GM23338 (cell line): ENCODE results near the gene BCAR3. TPM values are rescaled to one million over a fixed set of nuclear protein-coding genes. Genes with fewer than 3 reads are reported as not detected.

ENCODE experiments used
- CREB1 ChIP-seq: fragments of 250-450 bp; sonication (Bioruptor Pico); IDR thresholded peaks from 2 replicates; pipeline ENCODE4 v1.5.0; 2020; ENCODE audit warnings: low read depth, mild to moderate bottlenecking, moderate library complexity
- NANOG ChIP-seq: IDR thresholded peaks from 2 replicates; pipeline ENCODE4 v1.6.1; 2016; ENCODE audit warnings: antibody characterized with exemption, borderline replicate concordance
- STAT1 ChIP-seq: IDR thresholded peaks from one replicate; pipeline ENCODE4 v1.6.1; 2016; ENCODE audit warnings: antibody characterized with exemption; ENCODE audit not compliant: unreplicated experiment
- ZNF114 ChIP-seq: fragments of 250-450 bp; sonication (Bioruptor Pico); IDR thresholded peaks from 2 replicates; pipeline ENCODE4 v1.5.0; 2020; ENCODE audit warnings: mild to moderate bottlenecking, moderate library complexity
- ZNF331 ChIP-seq: fragments of 250-450 bp; sonication (Bioruptor Pico); IDR thresholded peaks from 2 replicates; pipeline ENCODE4 v1.5.0; 2020; ENCODE audit warnings: low read depth, mild to moderate bottlenecking, moderate library complexity
- polyA plus RNA-seq: library from polyadenylated mRNA; unstranded; fragments of >200 nt; fragmentation: Nextera tagmentation; extraction: Ambion mirVana; gene quantifications from 2 replicates; pipeline ENCODE4 v1.2.1, GENCODE V29; 2016
- total RNA-seq: library from RNA; depleted of rRNA; stranded (reverse); fragments of >200 nt; shearing (Covaris generic); gene quantifications from 2 replicates; pipeline ENCODE4 v1.2.3, GENCODE V29; 2014
- TF ChIP-seq, protein P1 (sequence below): fragments of 250-450 bp; sonication (Bioruptor Pico); IDR thresholded peaks from 2 replicates; pipeline ENCODE4 v1.5.0; 2020; ENCODE audit warnings: mild to moderate bottlenecking, moderate library complexity
- TF ChIP-seq, protein P2 (sequence below), 2 experiments: fragments of 200-600 bp in 1 of 2; sonication (generic) in 1 of 2; conservative IDR thresholded peaks; 2 replicates each; pipeline versions ENCODE4 v1.5.1 to v1.6.1; 2016 to 2017; ENCODE audit warnings: antibody characterized with exemption in 2 of 2, low read depth in 2 of 2, mild to moderate bottlenecking in 2 of 2, moderate library complexity in 1 of 2
- TF ChIP-seq, protein P3 (sequence below): IDR thresholded peaks from 2 replicates; pipeline ENCODE4 v1.6.1; 2016; ENCODE audit warnings: antibody characterized with exemption

The BCAR3 gene
- total and polyA plus RNA-seq, 2 experiments from 2014 or later, result 5.5 to 9.7 TPM

DNA sequence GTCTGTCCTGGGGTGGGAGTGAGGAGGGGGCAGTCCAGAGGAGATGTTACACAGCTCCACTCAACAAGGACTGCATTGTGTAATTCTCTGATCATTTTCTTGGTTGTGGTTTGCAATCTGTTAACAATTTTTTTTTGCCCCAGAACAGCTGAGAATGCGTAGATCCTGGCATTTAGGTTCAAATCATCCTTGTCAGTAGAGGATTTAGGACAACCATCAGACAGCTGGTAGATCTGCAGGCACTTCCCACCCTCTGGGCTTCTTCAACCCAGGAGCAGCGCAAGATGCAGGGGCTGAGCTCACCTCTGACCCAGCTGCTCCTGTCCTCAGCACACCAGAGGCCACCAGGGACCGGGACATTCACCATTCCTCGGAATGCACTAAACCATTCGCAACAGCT lies 13.5 kb downstream of the BCAR3 start (continued):
- TF ChIP-seq, protein P1, sequence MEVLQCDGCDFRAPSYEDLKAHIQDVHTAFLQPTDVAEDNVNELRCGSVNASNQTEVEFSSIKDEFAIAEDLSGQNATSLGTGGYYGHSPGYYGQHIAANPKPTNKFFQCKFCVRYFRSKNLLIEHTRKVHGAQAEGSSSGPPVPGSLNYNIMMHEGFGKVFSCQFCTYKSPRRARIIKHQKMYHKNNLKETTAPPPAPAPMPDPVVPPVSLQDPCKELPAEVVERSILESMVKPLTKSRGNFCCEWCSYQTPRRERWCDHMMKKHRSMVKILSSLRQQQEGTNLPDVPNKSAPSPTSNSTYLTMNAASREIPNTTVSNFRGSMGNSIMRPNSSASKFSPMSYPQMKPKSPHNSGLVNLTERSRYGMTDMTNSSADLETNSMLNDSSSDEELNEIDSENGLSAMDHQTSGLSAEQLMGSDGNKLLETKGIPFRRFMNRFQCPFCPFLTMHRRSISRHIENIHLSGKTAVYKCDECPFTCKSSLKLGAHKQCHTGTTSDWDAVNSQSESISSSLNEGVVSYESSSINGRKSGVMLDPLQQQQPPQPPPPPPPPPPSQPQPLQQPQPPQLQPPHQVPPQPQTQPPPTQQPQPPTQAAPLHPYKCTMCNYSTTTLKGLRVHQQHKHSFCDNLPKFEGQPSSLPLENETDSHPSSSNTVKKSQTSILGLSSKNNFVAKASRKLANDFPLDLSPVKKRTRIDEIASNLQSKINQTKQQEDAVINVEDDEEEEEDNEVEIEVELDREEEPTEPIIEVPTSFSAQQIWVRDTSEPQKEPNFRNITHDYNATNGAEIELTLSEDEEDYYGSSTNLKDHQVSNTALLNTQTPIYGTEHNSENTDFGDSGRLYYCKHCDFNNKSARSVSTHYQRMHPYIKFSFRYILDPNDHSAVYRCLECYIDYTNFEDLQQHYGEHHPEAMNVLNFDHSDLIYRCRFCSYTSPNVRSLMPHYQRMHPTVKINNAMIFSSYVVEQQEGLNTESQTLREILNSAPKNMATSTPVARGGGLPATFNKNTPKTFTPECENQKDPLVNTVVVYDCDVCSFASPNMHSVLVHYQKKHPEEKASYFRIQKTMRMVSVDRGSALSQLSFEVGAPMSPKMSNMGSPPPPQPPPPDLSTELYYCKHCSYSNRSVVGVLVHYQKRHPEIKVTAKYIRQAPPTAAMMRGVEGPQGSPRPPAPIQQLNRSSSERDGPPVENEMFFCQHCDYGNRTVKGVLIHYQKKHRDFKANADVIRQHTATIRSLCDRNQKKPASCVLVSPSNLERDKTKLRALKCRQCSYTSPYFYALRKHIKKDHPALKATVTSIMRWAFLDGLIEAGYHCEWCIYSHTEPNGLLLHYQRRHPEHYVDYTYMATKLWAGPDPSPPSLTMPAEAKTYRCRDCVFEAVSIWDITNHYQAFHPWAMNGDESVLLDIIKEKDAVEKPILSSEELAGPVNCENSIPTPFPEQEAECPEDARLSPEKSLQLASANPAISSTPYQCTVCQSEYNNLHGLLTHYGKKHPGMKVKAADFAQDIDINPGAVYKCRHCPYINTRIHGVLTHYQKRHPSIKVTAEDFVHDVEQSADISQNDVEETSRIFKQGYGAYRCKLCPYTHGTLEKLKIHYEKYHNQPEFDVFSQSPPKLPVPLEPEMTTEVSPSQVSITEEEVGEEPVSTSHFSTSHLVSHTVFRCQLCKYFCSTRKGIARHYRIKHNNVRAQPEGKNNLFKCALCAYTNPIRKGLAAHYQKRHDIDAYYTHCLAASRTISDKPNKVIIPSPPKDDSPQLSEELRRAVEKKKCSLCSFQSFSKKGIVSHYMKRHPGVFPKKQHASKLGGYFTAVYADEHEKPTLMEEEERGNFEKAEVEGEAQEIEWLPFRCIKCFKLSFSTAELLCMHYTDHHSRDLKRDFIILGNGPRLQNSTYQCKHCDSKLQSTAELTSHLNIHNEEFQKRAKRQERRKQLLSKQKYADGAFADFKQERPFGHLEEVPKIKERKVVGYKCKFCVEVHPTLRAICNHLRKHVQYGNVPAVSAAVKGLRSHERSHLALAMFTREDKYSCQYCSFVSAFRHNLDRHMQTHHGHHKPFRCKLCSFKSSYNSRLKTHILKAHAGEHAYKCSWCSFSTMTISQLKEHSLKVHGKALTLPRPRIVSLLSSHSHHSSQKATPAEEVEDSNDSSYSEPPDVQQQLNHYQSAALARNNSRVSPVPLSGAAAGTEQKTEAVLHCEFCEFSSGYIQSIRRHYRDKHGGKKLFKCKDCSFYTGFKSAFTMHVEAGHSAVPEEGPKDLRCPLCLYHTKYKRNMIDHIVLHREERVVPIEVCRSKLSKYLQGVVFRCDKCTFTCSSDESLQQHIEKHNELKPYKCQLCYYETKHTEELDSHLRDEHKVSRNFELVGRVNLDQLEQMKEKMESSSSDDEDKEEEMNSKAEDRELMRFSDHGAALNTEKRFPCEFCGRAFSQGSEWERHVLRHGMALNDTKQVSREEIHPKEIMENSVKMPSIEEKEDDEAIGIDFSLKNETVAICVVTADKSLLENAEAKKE (CRISPR knock-in tag), result no peak
- no peak for TF ChIP-seq STAT1
- no peak for TF ChIP-seq ZNF331 (CRISPR knock-in tag)
- TF ChIP-seq, protein P2, sequence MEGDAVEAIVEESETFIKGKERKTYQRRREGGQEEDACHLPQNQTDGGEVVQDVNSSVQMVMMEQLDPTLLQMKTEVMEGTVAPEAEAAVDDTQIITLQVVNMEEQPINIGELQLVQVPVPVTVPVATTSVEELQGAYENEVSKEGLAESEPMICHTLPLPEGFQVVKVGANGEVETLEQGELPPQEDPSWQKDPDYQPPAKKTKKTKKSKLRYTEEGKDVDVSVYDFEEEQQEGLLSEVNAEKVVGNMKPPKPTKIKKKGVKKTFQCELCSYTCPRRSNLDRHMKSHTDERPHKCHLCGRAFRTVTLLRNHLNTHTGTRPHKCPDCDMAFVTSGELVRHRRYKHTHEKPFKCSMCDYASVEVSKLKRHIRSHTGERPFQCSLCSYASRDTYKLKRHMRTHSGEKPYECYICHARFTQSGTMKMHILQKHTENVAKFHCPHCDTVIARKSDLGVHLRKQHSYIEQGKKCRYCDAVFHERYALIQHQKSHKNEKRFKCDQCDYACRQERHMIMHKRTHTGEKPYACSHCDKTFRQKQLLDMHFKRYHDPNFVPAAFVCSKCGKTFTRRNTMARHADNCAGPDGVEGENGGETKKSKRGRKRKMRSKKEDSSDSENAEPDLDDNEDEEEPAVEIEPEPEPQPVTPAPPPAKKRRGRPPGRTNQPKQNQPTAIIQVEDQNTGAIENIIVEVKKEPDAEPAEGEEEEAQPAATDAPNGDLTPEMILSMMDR (conservative IDR thresholded peaks at IDR 0.05; ENCODE audit: low read depth in 2 of 2), result no peak
- no peak for TF ChIP-seq CREB1 (CRISPR knock-in tag)
- TF ChIP-seq, protein P3, sequence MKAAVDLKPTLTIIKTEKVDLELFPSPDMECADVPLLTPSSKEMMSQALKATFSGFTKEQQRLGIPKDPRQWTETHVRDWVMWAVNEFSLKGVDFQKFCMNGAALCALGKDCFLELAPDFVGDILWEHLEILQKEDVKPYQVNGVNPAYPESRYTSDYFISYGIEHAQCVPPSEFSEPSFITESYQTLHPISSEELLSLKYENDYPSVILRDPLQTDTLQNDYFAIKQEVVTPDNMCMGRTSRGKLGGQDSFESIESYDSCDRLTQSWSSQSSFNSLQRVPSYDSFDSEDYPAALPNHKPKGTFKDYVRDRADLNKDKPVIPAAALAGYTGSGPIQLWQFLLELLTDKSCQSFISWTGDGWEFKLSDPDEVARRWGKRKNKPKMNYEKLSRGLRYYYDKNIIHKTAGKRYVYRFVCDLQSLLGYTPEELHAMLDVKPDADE, result no peak
- TF ChIP-seq NANOG, result no peak
- TF ChIP-seq ZNF114 (CRISPR knock-in tag), result no peak
